ENCODE data around the gene ARHGAP10. TPM values are rescaled to one million over a fixed set of nuclear protein-coding genes. Genes with fewer than 3 reads are reported as not detected.

ARHGAP10 gene
- total RNA-seq, 1 donor from 2014 or later, result 26.9 TPM

DNA sequence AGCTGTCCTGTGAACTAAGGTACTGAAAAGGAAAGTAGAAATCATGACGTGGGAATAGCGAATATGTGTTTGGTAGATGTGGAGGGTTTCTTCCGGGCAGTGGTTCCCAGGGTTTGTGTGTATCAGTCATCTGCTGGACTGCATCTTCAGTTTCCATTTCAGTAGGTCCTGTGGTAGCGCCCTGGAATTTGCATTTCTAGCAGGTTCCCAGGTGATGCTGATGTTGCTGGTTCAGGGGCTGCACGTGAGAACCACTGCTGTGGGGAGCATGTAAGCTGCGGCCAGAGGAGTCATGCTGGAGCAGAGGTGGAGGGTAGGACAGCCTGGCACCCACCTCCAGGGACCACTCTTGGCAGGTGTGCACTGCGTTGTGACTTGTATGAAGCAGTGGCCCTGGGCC is 47.1 kb downstream of the ARHGAP10 start:
- no peak overlapping the region for H3K27ac ChIP-seq
- intact Hi-C loops (cut with DNase I), result no loop called here
- no peak for ATAC-seq
- peaks cover 4% of the 10 kb centered on the region for H3K4me1 ChIP-seq
- H3K4me3 ChIP-seq, result no peak overlapping the region
- no peaks in the 10 kb centered on the region for H3K9me3 ChIP-seq
- no peak for DNase-seq
- no peaks in the 10 kb centered on the region for H3K27me3 ChIP-seq
- H3K36me3 ChIP-seq, result no peaks in the 10 kb centered on the region
- TF ChIP-seq, protein P1, sequence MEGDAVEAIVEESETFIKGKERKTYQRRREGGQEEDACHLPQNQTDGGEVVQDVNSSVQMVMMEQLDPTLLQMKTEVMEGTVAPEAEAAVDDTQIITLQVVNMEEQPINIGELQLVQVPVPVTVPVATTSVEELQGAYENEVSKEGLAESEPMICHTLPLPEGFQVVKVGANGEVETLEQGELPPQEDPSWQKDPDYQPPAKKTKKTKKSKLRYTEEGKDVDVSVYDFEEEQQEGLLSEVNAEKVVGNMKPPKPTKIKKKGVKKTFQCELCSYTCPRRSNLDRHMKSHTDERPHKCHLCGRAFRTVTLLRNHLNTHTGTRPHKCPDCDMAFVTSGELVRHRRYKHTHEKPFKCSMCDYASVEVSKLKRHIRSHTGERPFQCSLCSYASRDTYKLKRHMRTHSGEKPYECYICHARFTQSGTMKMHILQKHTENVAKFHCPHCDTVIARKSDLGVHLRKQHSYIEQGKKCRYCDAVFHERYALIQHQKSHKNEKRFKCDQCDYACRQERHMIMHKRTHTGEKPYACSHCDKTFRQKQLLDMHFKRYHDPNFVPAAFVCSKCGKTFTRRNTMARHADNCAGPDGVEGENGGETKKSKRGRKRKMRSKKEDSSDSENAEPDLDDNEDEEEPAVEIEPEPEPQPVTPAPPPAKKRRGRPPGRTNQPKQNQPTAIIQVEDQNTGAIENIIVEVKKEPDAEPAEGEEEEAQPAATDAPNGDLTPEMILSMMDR (IDR thresholded peaks at IDR 0.05), result no peak

DNA sequence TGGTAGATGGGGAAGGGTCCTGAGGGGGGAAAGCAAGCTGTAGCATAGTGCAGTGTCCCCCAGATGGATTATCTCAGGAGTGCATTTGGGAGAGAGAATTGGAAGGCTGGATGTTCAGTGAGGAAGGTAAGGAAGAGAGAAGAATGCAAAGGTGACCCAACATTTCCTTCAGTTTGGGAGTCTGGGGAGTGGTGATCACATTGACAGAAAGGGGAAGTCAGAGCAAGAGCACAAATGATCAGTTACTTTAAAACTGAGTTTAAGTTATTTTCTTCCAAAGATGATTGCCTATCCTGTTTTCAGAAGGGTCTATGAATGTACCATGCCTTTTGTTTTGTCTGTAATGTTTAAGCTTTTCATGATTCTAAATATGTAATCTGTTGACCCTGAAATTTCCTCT is 47.6 kb downstream of the ARHGAP10 start:
- Histone ChIP-seq H3K4me1 (no peaks in the 10 kb centered on the region), H3K36me3 (no peaks in the 10 kb centered on the region), H3K27me3 (no peaks in the 10 kb centered on the region), H3K9me3 (no peaks in the 10 kb centered on the region), H3K4me3 (no peak overlapping the region), H3K27ac (no peak overlapping the region)
- intact Hi-C loops (cut with DNase I), result no loop called here
- TF ChIP-seq, protein P1 (IDR thresholded peaks at IDR 0.05), result no peak
- DNase-seq (no peak), ATAC-seq (no peak)

DNA sequence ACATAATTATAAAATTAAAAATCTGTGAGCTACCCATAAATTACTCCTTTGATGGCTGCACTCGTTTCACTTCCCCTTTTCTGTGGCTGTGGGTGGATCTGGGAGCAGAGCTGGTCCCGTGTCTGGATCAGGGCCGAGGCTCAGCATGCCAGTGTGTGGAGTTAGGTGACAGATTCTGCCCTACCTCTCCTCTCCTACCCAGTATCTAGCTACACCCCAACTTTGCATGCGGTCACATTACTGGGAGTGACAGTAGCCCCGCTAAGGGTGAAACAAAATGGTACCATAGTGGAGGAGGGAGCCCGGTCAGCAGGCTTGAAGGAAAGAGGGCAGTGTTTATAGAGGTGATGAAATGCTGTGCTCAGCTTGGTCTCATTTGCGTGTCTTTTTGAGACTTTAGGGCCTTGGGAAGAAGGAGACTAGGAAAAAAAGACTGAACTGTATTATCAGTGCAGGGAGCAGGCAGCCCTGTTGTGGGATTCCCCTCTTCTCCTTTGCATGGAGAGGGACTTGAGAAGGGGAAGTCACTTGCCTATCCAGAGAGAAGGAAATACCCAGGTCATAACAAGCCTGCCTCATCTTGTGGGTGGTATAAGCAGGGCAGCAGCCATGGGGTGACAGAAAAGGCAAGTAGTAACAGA is 48.4 kb downstream of the ARHGAP10 start:
- intact Hi-C loops (cut with DNase I), result no loop called here
- H3K27ac ChIP-seq, result no peak overlapping the region
- DNase-seq, result peak; percentile 78

DNA sequence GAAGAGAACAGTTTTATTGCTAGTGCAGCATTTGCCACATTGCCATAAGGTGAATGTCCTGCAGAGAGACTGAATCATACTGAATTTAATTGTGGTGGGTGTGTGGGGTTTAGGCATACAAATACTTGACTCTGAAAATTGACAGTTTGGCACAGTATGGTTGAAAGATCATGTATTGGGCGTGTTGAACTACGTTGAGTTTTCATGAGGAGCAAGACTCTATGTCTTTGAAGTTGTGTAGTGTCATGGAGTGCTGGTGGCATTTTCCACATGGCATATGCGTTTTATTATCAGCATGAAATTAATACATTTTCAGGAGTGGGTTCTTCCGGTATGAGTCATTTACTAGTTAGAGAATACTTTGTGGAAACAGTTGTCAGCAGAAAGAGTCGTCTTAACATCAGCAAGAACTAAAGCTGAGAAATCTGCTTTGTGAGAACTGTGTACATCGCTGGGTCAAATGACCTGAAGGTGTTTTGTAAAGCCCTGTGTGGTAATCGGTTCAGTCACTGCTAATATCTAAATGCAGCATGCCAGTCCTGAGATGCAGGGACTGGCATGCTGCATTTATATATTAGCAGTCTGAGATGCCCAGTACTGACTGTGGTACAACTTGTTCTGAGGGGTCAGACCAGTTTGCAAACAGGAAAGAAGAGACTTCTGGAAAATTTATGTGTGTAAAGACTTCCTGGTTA is 50.3 kb downstream of the ARHGAP10 start:
- TF ChIP-seq, protein P1 (IDR thresholded peaks at IDR 0.05), result no peak
- ATAC-seq, result peak; percentile 36
- no peaks in the 10 kb centered on the region for H3K36me3 ChIP-seq
- H3K4me3 ChIP-seq, result no peak overlapping the region
- no peaks in the 10 kb centered on the region for H3K27me3 ChIP-seq
- DNase-seq, result no peak
- H3K9me3 ChIP-seq, result no peaks in the 10 kb centered on the region
- H3K4me1 ChIP-seq, result peaks cover 18% of the 10 kb centered on the region
- intact Hi-C loops (cut with DNase I), result no loop called here
- no peak overlapping the region for H3K27ac ChIP-seq

More for the DNA sequence above, 48.4 kb downstream of the ARHGAP10 start:
- Histone ChIP-seq H3K4me3 (no peak overlapping the region), H3K4me1 (peaks cover 2% of the 10 kb centered on the region), H3K9me3 (no peaks in the 10 kb centered on the region), H3K36me3 (no peaks in the 10 kb centered on the region), H3K27me3 (no peaks in the 10 kb centered on the region)
- TF ChIP-seq, protein P1 (IDR thresholded peaks at IDR 0.05), result no peak
- peak; percentile 89 for ATAC-seq

DNA sequence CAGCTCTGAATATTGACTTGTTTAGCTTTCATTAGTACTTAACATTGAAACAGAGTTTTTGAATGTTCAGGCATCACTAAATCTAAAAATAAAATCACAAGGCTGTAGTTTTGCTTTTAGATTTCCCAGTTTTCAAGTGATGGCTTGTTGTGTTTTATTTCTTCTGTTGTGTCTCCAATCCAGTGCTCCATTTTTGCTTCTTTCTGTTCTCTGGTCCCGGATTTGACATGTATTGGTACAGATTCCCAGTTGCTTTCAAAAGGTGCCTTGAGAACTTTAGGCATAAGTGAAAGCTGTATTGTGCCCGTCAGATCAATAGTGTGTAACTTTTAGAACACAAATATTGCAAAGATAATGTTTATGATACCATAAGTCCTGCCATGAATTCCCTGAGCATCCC is 53.2 kb downstream of the ARHGAP10 start:
- H3K4me3 ChIP-seq, result no peak overlapping the region
- H3K9me3 ChIP-seq, result no peaks in the 10 kb centered on the region
- H3K27me3 ChIP-seq, result no peaks in the 10 kb centered on the region
- intact Hi-C loops (cut with DNase I), result no loop called here
- TF ChIP-seq, protein P1 (IDR thresholded peaks at IDR 0.05), result no peak
- peak overlapping the region; percentile 17 for H3K27ac ChIP-seq
- no peak for DNase-seq
- H3K36me3 ChIP-seq, result no peaks in the 10 kb centered on the region
- ATAC-seq, result no peak
- peaks cover 44% of the 10 kb centered on the region for H3K4me1 ChIP-seq
